ENCODE measurements around the gene FYN.

The FYN gene

DNA sequence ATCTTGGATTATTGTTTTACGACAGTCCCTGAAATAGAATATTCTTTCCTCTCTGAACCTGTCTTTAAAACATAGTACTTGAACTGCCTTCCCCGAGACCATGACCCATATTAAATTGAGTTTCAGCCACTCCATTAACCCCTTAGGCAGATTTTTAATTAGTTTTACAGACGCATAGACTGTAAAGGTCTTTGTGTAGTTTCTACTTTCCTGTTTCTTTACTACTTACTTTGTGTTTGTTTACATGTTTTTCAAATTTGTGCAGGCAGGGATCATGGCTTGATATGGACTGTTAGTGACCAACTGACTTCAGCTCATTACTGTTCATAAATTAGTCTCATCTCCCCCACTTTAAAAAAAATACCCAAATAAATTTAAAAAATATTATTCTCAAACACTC is 53.8 kb downstream of the FYN start:
- TF ChIP-seq CTCF (conservative IDR thresholded peaks at IDR 0.05; ENCODE audit: low read depth, low read length), result no peak
- no peak overlapping the region for H3K4me3 ChIP-seq (ENCODE audit: low read depth, low read length)
- no peak for DNase-seq (ENCODE audit: low read depth)

DNA sequence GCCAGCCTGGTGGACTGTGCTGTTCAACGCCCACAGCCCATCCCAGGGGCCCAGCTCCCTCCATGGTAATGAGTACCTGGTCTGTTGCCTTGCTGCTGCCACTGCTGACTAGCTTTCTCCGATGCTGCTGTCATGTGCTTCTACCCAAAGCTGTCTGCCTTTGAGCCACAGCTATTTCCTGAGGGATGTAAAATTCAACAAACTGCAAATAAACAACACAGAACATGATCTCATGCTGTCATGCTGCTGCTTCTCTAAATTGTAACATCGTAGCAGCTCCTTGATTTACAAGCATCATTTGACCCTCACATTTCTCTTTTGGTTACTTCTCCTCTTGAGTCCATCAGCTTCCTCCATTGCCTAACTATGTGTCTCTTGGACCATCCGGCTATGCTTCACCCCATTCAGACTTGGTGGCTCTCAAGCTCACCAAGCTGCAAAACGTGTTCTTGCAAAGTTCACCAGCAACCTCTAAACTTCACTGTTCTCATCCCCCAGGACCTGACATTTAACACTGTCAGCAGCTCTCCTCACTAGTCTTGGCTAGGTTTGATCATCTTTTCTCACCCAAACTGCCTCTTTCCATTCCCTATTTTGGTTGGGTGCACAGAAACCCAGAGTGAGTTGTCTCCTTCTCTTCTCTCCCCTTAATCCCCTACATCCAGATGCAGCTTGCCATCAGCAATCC is 54.6 kb downstream of the FYN start:
- peak; percentile 87 for DNase-seq (ENCODE audit: low read depth)
- H3K4me3 ChIP-seq (ENCODE audit: low read depth, low read length), result no peak overlapping the region
- TF ChIP-seq CTCF (conservative IDR thresholded peaks at IDR 0.05; ENCODE audit: low read depth, low read length), result no peak

DNA sequence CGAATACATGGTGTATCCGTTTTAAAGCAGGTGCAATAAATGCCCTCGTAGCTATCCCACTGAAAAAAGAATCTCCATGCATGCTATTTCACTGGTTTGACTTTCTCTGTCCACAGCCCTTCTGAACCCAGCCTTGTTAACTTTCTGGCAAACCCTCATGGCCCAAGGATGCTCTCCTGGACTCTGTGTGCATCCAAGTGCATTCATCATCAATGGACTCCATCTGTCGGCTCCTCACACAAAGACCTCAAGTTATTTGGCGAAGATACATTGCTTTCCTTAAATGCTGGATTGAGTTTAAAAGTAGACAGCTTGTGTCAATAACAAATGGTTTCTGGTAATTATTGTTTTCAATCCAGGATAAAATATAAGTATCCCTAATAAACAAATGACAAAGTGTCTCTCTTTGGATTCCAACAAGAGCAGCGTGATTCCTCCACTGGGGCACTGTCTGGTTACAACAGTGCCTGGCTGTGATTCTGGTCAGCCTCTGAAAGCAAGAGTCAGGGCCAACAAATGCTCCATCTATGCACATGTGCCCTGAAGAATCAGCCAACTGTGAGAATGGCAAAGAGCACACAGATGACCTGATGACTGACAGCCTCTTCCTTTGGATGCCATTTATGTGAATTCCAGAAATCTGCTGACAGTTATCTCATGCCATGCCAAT is 55.7 kb downstream of the FYN start:
- DNase-seq (ENCODE audit: low read depth), result no peak
- H3K4me3 ChIP-seq (ENCODE audit: low read depth, low read length), result no peak overlapping the region
- TF ChIP-seq CTCF (conservative IDR thresholded peaks at IDR 0.05; ENCODE audit: low read depth, low read length), result no peak

- TF ChIP-seq CTCF (conservative IDR thresholded peaks at IDR 0.05; ENCODE audit: low read depth, low read length), result no peak
- H3K4me3 ChIP-seq (ENCODE audit: low read depth, low read length), result no peak overlapping the region
- peak; percentile 58 for DNase-seq (ENCODE audit: low read depth)
These were observed 59.5 kb downstream of the FYN start for GRCh38 chr6:111813677-111814310.

GRCh38 chr6:111813237-111813636 is 60.0 kb downstream of the FYN start:
- no peak for TF ChIP-seq CTCF (conservative IDR thresholded peaks at IDR 0.05; ENCODE audit: low read depth, low read length)
- no peak overlapping the region for H3K4me3 ChIP-seq (ENCODE audit: low read depth, low read length)
- DNase-seq (ENCODE audit: low read depth), result peak; percentile 58

GRCh38 chr6:111812060-111813038 is 60.9 kb downstream of the FYN start:
- no peak for TF ChIP-seq CTCF (conservative IDR thresholded peaks at IDR 0.05; ENCODE audit: low read depth, low read length)
- peak; percentile 42 for DNase-seq (ENCODE audit: low read depth)
- H3K4me3 ChIP-seq (ENCODE audit: low read depth, low read length), result no peak overlapping the region

Measured in choroid plexus epithelial cell (primary cell).